ENCODE results near the gene VAPA. TPM values are rescaled to one million over a fixed set of nuclear protein-coding genes. Genes with fewer than 3 reads are reported as not detected.

VAPA gene
- total and polyA plus RNA-seq, 9 of the 15 experiments (the other 6 are each of a cell fraction or from before 2014, with no cell fraction given): 219 to 902 (median 526) TPM

GRCh38 chr18:9869715-9870430 lies 43.9 kb upstream of the VAPA start (continued):
- TF ChIP-seq ZBTB2 (IDR thresholded peaks at IDR 0.05) (peak; percentile 83; the same call in 1 of the 2 replicates), MLX (CRISPR knock-in tag; conservative IDR thresholded peaks at IDR 0.05) (no peak), OTX1 (CRISPR knock-in tag; IDR thresholded peaks at IDR 0.05) (no peak; the same call in 1 of the 2 replicates), THRA (IDR thresholded peaks at IDR 0.05) (no peak), PPARD (CRISPR knock-in tag; IDR thresholded peaks at IDR 0.05) (no peak)
